Activated B cell treated with CpG ODN at 0.5 μM for 24 hours (primary cell): ENCODE measurements around the gene DENND2C. TPM values are rescaled to one million over a fixed set of nuclear protein-coding genes. Genes with fewer than 3 reads are reported as not detected.

Experiments
- ATAC-seq: fragments of 200-7000 bp; cut with Tn5 transposase; one replicate; pipeline ENCODE4 v1.10.0; 2021; ENCODE audit warnings: low read depth, mild to moderate bottlenecking, moderate library complexity
- CTCF ChIA-PET: fragments of 350-600 bp; sonication (Branson Sonifier 250); formaldehyde crosslinking; loops from one replicate; lab custom pipeline; 2021; ENCODE audit warnings: antibody characterized with exemption; lab: Charles Lee
- POLR2A ChIA-PET: fragments of 350-600 bp; sonication (Branson Sonifier 250); formaldehyde crosslinking; loops from one replicate; lab custom pipeline; 2021; ENCODE audit warnings: antibody characterized with exemption; lab: Charles Lee
- DNase-seq: peaks from one replicate; pipeline ENCODE4 v3.0.0; 2022
- H3K27ac Mint-ChIP-seq: one replicate; pipeline ENCODE4 v1.8.0; 2020; ENCODE audit warnings: mixed read lengths
- H3K27me3 Mint-ChIP-seq: one replicate; pipeline ENCODE4 v1.8.0; 2021; ENCODE audit warnings: mixed read lengths
- H3K36me3 Mint-ChIP-seq: one replicate; pipeline ENCODE4 v1.8.0; 2021; ENCODE audit warnings: low read depth, mixed read lengths
- H3K4me1 Mint-ChIP-seq: one replicate; pipeline ENCODE4 v1.8.0; 2021; ENCODE audit warnings: mixed read lengths
- H3K4me3 Mint-ChIP-seq: one replicate; pipeline ENCODE4 v1.8.0; 2020; ENCODE audit warnings: mild to moderate bottlenecking, mixed read lengths
- H3K9me3 Mint-ChIP-seq: one replicate; pipeline ENCODE4 v1.8.0; 2020; ENCODE audit warnings: mixed read lengths
- CTCF ChIP-seq: fragments of 200-600 bp; IDR thresholded peaks from one replicate; pipeline ENCODE4 v1.8.0; 2022; ENCODE audit warnings: antibody characterized with exemption, mild to moderate bottlenecking
- intact Hi-C: fragments of 100-400 bp; cut with micrococcal nuclease; formaldehyde crosslinking; loops from one replicate; pipeline ENCODE4 v1.15.1; 2024
- total RNA-seq: library from RNA; stranded (reverse); gene quantifications from 2 replicates; pipeline ENCODE4 v1.2.3, GENCODE V29; 2022

DENND2C gene
- total RNA-seq, 1 donor from 2014 or later: 0.20 TPM

- H3K4me3 Mint-ChIP-seq: no peak within 1 kb of the TSS
- no peak for TF ChIP-seq CTCF
- intact Hi-C loops: no loop called here
- H3K9me3 Mint-ChIP-seq: no peaks in the 10 kb centered on the region
- DNase-seq (no peak), ATAC-seq (no peak)
- CTCF ChIA-PET: interaction anchor here (1.0 kb wide), 1 partner anchor 19 kb away, joined by 4 read pairs; no protein-coding TSS in a partner anchor
- H3K27ac Mint-ChIP-seq: no peak within 1 kb of the TSS
- H3K36me3 Mint-ChIP-seq: no peaks in the 10 kb centered on the region
- no peaks in the 10 kb centered on the region for H3K4me1 Mint-ChIP-seq
- POLR2A ChIA-PET: no interaction called here
- peaks cover 8% of the 10 kb centered on the region for H3K27me3 Mint-ChIP-seq
Measured at GRCh38 chr1:114695430-114696058, 25.7 kb upstream of the DENND2C start, which contains the start of gene AMPD1. Gene AMPD1, minus strand, starts transcription at chr1:114695546. Its CDS starts 75 bp downstream, at chr1:114695471.

GRCh38 chr1:114694540-114695310, 24.9 kb upstream of the DENND2C start:
- Mint-ChIP-seq H3K27me3 (peaks cover 10% of the 10 kb centered on the region), H3K27ac (no peak overlapping the region), H3K4me1 (no peaks in the 10 kb centered on the region), H3K9me3 (no peaks in the 10 kb centered on the region), H3K4me3 (no peak overlapping the region), H3K36me3 (no peaks in the 10 kb centered on the region)
- no peak for TF ChIP-seq CTCF
- POLR2A ChIA-PET: no interaction called here
- CTCF ChIA-PET: interaction anchor here (1.0 kb wide), 1 partner anchor 20 kb away, joined by 4 read pairs; no protein-coding TSS in a partner anchor
- DNase-seq (no peak), ATAC-seq (no peak)
- intact Hi-C loops: no loop called here

- intact Hi-C loops: no loop called here
Measured at GRCh38 chr1:114692947-114693346, 23.1 kb upstream of the DENND2C start.

GRCh38 chr1:114691061-114691460, 21.2 kb upstream of the DENND2C start:
- ChIA-PET CTCF (no interaction called here), POLR2A (no interaction called here)
- Mint-ChIP-seq H3K9me3 (no peaks in the 10 kb centered on the region), H3K4me3 (no peak overlapping the region), H3K27me3 (peaks cover 19% of the 10 kb centered on the region), H3K27ac (no peak overlapping the region), H3K36me3 (no peaks in the 10 kb centered on the region), H3K4me1 (no peaks in the 10 kb centered on the region)
- DNase-seq: no peak
- TF ChIP-seq CTCF: no peak
- intact Hi-C loops: no loop called here
- no peak for ATAC-seq

More at GRCh38 chr1:114692947-114693346, 23.1 kb upstream of the DENND2C start:
- no peaks in the 10 kb centered on the region for H3K36me3 Mint-ChIP-seq
- CTCF ChIA-PET: no interaction called here
- DNase-seq (no peak), ATAC-seq (no peak)
- TF ChIP-seq CTCF: no peak
- POLR2A ChIA-PET: no interaction called here
- no peaks in the 10 kb centered on the region for H3K9me3 Mint-ChIP-seq
- no peak overlapping the region for H3K27ac Mint-ChIP-seq
- H3K4me3 Mint-ChIP-seq: no peak overlapping the region
- H3K27me3 Mint-ChIP-seq: peaks cover 12% of the 10 kb centered on the region
- no peaks in the 10 kb centered on the region for H3K4me1 Mint-ChIP-seq

GRCh38 chr1:114690148-114690547, 20.3 kb upstream of the DENND2C start:
- no peak overlapping the region for H3K27ac Mint-ChIP-seq
- ChIA-PET POLR2A (no interaction called here), CTCF (no interaction called here)
- H3K27me3 Mint-ChIP-seq: peaks cover 22% of the 10 kb centered on the region
- intact Hi-C loops: no loop called here
- no peaks in the 10 kb centered on the region for H3K4me1 Mint-ChIP-seq
- no peak for TF ChIP-seq CTCF
- no peaks in the 10 kb centered on the region for H3K9me3 Mint-ChIP-seq
- no peak overlapping the region for H3K4me3 Mint-ChIP-seq
- H3K36me3 Mint-ChIP-seq: no peaks in the 10 kb centered on the region
- ATAC-seq (no peak), DNase-seq (no peak)
